Measurements from ENCODE around the gene DMTF1. TPM values are rescaled to one million over a fixed set of nuclear protein-coding genes. Genes with fewer than 3 reads are reported as not detected.

DMTF1 gene
- total and polyA plus RNA-seq, 9 of the 15 experiments (the other 6 are each of a cell fraction or from before 2014, with no cell fraction given) = 25.7 to 208 (median 74.7) TPM

- no peak for TF ChIP-seq CHD7 (IDR thresholded peaks at IDR 0.05; ENCODE audit: low read depth, low read length)
- no peak for TF ChIP-seq ZNF668 (CRISPR knock-in tag; IDR thresholded peaks at IDR 0.05)
- peak; percentile 98 for TF ChIP-seq PKNOX1 (IDR thresholded peaks at IDR 0.05)
- 0 out of 2 replicates have a peak, but pooled peaks have one; percentile 32 for TF ChIP-seq ZNF134 (CRISPR knock-in tag; conservative IDR thresholded peaks at IDR 0.05)
- TF ChIP-seq RFX1 (IDR thresholded peaks at IDR 0.05) = no peak; the same call in 1 of the 2 replicates
- TF ChIP-seq TAF7 (tag; IDR thresholded peaks at IDR 0.05) = no peak
- no peak for TF ChIP-seq CREBBP (IDR thresholded peaks at IDR 0.05; ENCODE audit: low read depth, low read length)
- no peak for TF ChIP-seq ZC3H4 (CRISPR knock-in tag; IDR thresholded peaks at IDR 0.05; ENCODE audit: borderline replicate concordance)
- TF ChIP-seq DNMT1 (IDR thresholded peaks at IDR 0.05) = no peak
- peak; percentile 98 for TF ChIP-seq ETV5 (CRISPR knock-in tag; IDR thresholded peaks at IDR 0.05; ENCODE audit: low read depth)
- TF ChIP-seq ERF (CRISPR knock-in tag; IDR thresholded peaks at IDR 0.05) = 0 out of 2 replicates have a peak, but pooled peaks have one; percentile 86
- peak; percentile 92 for TF ChIP-seq MTA1 (IDR thresholded peaks at IDR 0.05; ENCODE audit: borderline replicate concordance)
- no peak for TF ChIP-seq ZNF3 (CRISPR knock-in tag; IDR thresholded peaks at IDR 0.05)
- peak; percentile 83 for TF ChIP-seq EP400 (IDR thresholded peaks at IDR 0.05)
Observed at GRCh38 chr7:87140271-87140748, 11.9 kb upstream of the DMTF1 start (continued).

Data from K562 (cell line).